ENCODE data around the gene CMTM2. TPM values are rescaled to one million over a fixed set of nuclear protein-coding genes. Genes with fewer than 3 reads are reported as not detected.
A peak's percentile ranks its signal among the peaks of the same experiment; 100 is the strongest.

CMTM2 gene
- total RNA-seq (10 to 100 TPM in 4 of 7 donors, 1 to 10 TPM in 3; 3.3 to 54.6 (median 12.1) TPM), polyA plus RNA-seq (1 to 10 TPM in 2 of 3 donors, under 1 TPM in 1; 0.70 to 8.7 (median 5.8) TPM)
- long read RNA-seq, donor 1, result 0 reads
- long read RNA-seq, donor 2, partial matches to known transcripts, result 0 of 1 reads
- long read RNA-seq, donor 2, other reads (novel, unspliced or antisense), result 0 of 1 reads

- Histone ChIP-seq H3K9me3 (no peaks in the 10 kb centered on the region), H3K27me3 (replicated peaks in 1 of 7) (peaks cover 0 to 39% (median 19%) of the 10 kb centered on the region in 7 donors), H3K36me3 (no peaks in the 10 kb centered on the region), H3K27ac (no peak within 1 kb of the TSS), H3K4me3 (peak within 1 kb of the TSS; percentile 4 to 68 (median 38)), H3K4me1 (peaks cover 0 to 31% (median 16%) of the 10 kb centered on the region in 6 donors)
- WGBS, 5 donors, result 8 to 22% (median 13%) methylated on average over 42 to 77 of the region's 77 CpGs
- intact Hi-C loops (cut with DNase I; ENCODE audit: low total_unique reads), result no loop called here
- no peak for DNase-seq
- TF ChIP-seq CTCF (IDR thresholded peaks at IDR 0.05 in 8 of 11, conservative IDR thresholded peaks at IDR 0.05 in 3 of 11), result no peak
- TF ChIP-seq POLR2AphosphoS5 (IDR thresholded peaks at IDR 0.05), result peak in 2 of 3 donors; percentile 23 to 58
- TF ChIP-seq POLR2A (IDR thresholded peaks at IDR 0.05), result no peak
These were observed at the start of gene CMTM2 for GRCh38 chr16:66578651-66579531. Gene CMTM2, plus strand, starts transcription at chr16:66579463. Its CDS starts 145 bp downstream, at chr16:66579608.

- H3K36me3 ChIP-seq, result peaks cover 0 to 82% (median 29%) of the 10 kb centered on the region in 6 donors
- no peak for DNase-seq
- no peak overlapping the region for H3K4me3 ChIP-seq
- intact Hi-C loops (cut with DNase I; ENCODE audit: low total_unique reads), result no loop called here
- no peak overlapping the region for H3K27ac ChIP-seq
- 81 to 96% (median 85%) methylated on average over 6 of the region's 6 CpGs for WGBS, 5 donors
- H3K4me1 ChIP-seq, result peaks cover 14 to 62% (median 23%) of the 10 kb centered on the region in 6 donors
- no peaks in the 10 kb centered on the region for H3K27me3 ChIP-seq (replicated peaks in 1 of 7)
- TF ChIP-seq POLR2AphosphoS5 (IDR thresholded peaks at IDR 0.05), result no peak
- no peak for TF ChIP-seq POLR2A (IDR thresholded peaks at IDR 0.05)
- TF ChIP-seq CTCF (IDR thresholded peaks at IDR 0.05 in 8 of 11, conservative IDR thresholded peaks at IDR 0.05 in 3 of 11), result no peak
- H3K9me3 ChIP-seq, result no peaks in the 10 kb centered on the region
These were observed 49.8 kb upstream of the CMTM2 start for GRCh38 chr16:66529475-66529874.

- peak; percentile 25 for DNase-seq
- peaks cover 0 to 82% (median 13%) of the 10 kb centered on the region in 6 donors for H3K36me3 ChIP-seq
- no peaks in the 10 kb centered on the region for H3K9me3 ChIP-seq
- intact Hi-C loops (cut with DNase I; ENCODE audit: low total_unique reads), result no loop called here
- no peaks in the 10 kb centered on the region for H3K27me3 ChIP-seq (replicated peaks in 1 of 7)
- WGBS, 5 donors, result 58 to 100% (median 94%) methylated on average over 1 of the region's 1 CpG
- H3K27ac ChIP-seq, result no peak overlapping the region
- TF ChIP-seq CTCF (IDR thresholded peaks at IDR 0.05 in 8 of 11, conservative IDR thresholded peaks at IDR 0.05 in 3 of 11) (no peak), POLR2AphosphoS5 (IDR thresholded peaks at IDR 0.05) (no peak), POLR2A (IDR thresholded peaks at IDR 0.05) (no peak)
- H3K4me3 ChIP-seq, result no peak overlapping the region
- H3K4me1 ChIP-seq, result peaks cover 4 to 36% (median 9%) of the 10 kb centered on the region in 6 donors
These were observed 44.9 kb upstream of the CMTM2 start for GRCh38 chr16:66534376-66534799.

GRCh38 chr16:66536525-66536924 lies 42.7 kb upstream of the CMTM2 start:
- DNase-seq, result no peak
- no peaks in the 10 kb centered on the region for H3K27me3 ChIP-seq (replicated peaks in 1 of 7)
- H3K9me3 ChIP-seq, result no peaks in the 10 kb centered on the region
- 88 to 97% (median 94%) methylated on average over 4 of the region's 4 CpGs for WGBS, 5 donors
- TF ChIP-seq POLR2AphosphoS5 (IDR thresholded peaks at IDR 0.05) (no peak), CTCF (IDR thresholded peaks at IDR 0.05 in 8 of 11, conservative IDR thresholded peaks at IDR 0.05 in 3 of 11) (no peak), POLR2A (IDR thresholded peaks at IDR 0.05) (no peak)
- H3K4me3 ChIP-seq, result no peak overlapping the region
- H3K27ac ChIP-seq, result no peak overlapping the region
- H3K4me1 ChIP-seq, result peaks cover 12 to 52% (median 24%) of the 10 kb centered on the region in 6 donors
- peaks cover 0 to 76% (median 0%) of the 10 kb centered on the region in 6 donors for H3K36me3 ChIP-seq
- intact Hi-C loops (cut with DNase I; ENCODE audit: low total_unique reads), result no loop called here
